NCI-H128 (cell line): ENCODE measurements around the gene MTCH1.

Source experiments
- DNase-seq: peaks from one replicate; lab custom pipeline; 2025; ENCODE audit not compliant: unreplicated experiment; lab: John Stamatoyannopoulos, UW

Gene MTCH1

GRCh38 chr6:36929152-36929551, 56.8 kb downstream of the MTCH1 start:
- DNase-seq = no peak

GRCh38 chr6:36928547-36928918, 57.5 kb downstream of the MTCH1 start:
- no peak for DNase-seq

DNA sequence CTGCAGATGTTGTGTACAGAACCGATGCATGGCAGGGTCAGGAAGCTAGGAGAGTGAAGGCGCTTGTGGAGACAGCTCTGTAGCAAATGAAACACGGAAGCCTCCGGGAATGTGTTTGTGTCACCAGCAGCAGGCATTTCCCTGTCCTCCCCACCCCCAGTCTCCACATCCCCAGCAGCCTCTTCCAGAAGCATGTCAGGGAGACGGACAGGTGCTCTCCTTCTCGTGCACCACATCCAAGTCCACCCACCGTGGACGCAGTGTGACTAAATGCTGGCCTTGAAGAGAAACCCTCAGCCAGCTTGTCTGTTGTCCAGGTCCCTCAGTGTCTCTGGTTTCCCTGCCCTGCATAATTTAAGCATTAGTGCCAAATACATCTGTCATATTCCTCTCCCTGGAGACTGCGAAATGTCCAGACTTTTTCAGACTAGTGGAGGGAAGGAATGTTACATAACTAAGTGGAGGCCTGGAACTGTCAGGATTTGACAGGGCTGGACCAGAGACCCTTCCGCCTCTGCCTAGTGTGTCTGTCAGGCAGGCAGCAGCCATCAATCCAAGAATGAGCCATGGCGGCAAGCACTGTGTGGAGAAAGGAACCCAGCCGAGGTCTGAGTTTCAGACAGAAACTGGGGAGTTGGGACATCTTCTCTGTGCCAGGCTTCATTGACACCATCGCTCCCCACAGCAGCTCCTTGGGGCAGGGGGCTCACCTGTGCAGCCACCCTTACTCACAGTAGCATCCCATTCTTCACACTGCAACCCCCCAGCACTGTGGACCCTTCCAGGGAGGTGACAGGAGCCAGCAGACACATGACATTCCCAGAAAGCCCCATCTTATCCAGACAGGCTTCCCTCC, 58.1 kb downstream of the MTCH1 start:
- DNase-seq = no peak

- no peak for DNase-seq
Observed at GRCh38 chr6:36926708-36927513, 59.1 kb downstream of the MTCH1 start.

DNA sequence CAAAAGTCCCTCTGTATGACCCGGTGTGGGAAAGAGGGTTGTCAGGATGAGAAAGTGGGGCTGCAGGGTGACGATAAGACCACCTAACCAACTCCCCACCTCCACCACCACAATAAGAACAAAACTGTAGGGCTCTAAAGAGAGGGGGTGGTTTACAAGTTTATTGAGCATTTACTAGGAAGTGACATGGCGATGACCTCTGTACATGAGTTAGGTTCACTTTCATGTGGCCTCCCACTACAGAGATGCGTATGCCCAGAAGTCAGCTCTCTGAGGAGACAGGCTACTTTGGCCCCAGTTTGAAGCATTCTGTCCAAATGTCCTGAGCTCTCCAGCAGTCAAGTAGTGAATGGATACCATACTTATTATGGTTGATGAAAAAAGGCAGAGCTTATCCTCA, 60.2 kb downstream of the MTCH1 start:
- DNase-seq = no peak

- DNase-seq = no peak
Observed at GRCh38 chr6:36924778-36925374, 61.1 kb downstream of the MTCH1 start.

GRCh38 chr6:36924131-36924530, 61.9 kb downstream of the MTCH1 start:
- DNase-seq = no peak

GRCh38 chr6:36920546-36920945, 65.5 kb downstream of the MTCH1 start:
- DNase-seq = no peak

DNA sequence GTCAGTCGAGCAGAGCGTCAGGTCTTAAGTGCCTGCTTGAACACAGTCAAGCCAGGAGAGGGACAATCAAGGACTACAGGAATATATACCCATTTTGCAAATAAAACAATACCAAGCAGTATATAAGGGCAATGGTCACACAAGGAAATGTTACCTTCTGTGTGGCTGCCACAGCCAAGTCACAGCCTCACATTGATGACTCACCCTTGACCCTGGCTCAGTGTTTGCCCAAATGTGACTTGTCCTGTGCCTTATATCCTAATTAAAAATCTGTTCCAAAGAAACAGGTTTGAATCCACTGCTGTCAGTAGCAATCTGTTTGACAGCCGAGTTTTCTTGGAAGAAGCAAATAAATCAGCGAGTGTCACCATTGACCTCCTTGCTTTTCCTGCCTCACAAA, 65.9 kb downstream of the MTCH1 start:
- DNase-seq = no peak
